Tibial artery (tissue), 4 donors: ENCODE measurements around the gene NTRK2.
"Not testable (repeated sequence)": the region's sequence is repeated elsewhere in the genome, so short reads cannot be mapped to it uniquely, and the experiment has no call there.

ENCODE experiments used
- DNase-seq, 2 donors: peaks; one replicate each; pipeline ENCODE4 v3.0.0-alpha.2; 2019
- H3K27ac ChIP-seq, 2 donors: fragments of 200-600 bp; sonication (generic) in 1 of 2; 1 replicate in 1 of 2; 2 replicates in 1 of 2; pipeline ENCODE4 v1.5.1; 2018 to 2019; ENCODE audit warnings: mild to moderate bottlenecking in 1 of 2
- H3K27me3 ChIP-seq, 2 donors: fragments of 200-600 bp; sonication (generic) in 1 of 2; one replicate each; pipeline versions ENCODE4 v1.5.1 to v1.6.0; 2016 to 2019
- H3K36me3 ChIP-seq, 3 donors: fragments of 200-600 bp; sonication (generic) in 2 of 3; one replicate each; pipeline ENCODE4 v1.5.1; 2016 to 2019; ENCODE audit warnings: mild to moderate bottlenecking in 2 of 3
- H3K4me1 ChIP-seq, 4 donors: fragments of 200-600 bp; sonication (generic) in 2 of 4; 1 replicate in 3 of 4; 2 replicates in 1 of 4; pipeline ENCODE4 v1.5.1; 2016 to 2019
- H3K4me3 ChIP-seq, 2 donors: fragments of 200-600 bp; sonication (generic) in 1 of 2; 1 replicate in 1 of 2; 2 replicates in 1 of 2; pipeline ENCODE4 v1.5.1; 2018 to 2019; ENCODE audit warnings: mild to moderate bottlenecking in 2 of 2
- H3K9me3 ChIP-seq, 3 donors: fragments of 200-600 bp; sonication (generic) in 1 of 3; one replicate each; pipeline ENCODE4 v1.5.1; 2016 to 2019
- CTCF ChIP-seq, 2 experiments: fragments of 200-600 bp in 1 of 2; fragments of 450-650 bp in 1 of 2; IDR thresholded peaks; one replicate each; pipeline ENCODE4 v1.5.1; 2017 to 2019; ENCODE audit warnings: antibody characterized with exemption in 2 of 2, mild to moderate bottlenecking in 1 of 2, moderate library complexity in 1 of 2
- intact Hi-C: fragments of 100-400 bp; cut with DNase I; formaldehyde crosslinking; loops from one replicate; pipeline ENCODE4 v1.15.0; 2023; ENCODE audit warnings: low total_unique reads

The NTRK2 gene

GRCh38 chr9:84894859-84895258 is 225.3 kb downstream of the NTRK2 start:
- no peak overlapping the region for H3K27ac ChIP-seq
- peaks cover 0 to 16% (median 7%) of the 10 kb centered on the region in 4 donors for H3K4me1 ChIP-seq
- H3K27me3 ChIP-seq, result no peaks in the 10 kb centered on the region
- intact Hi-C loops, result no loop called here
- H3K36me3 ChIP-seq, result no peaks in the 10 kb centered on the region
- no peak for DNase-seq
- H3K9me3 ChIP-seq, result no peaks in the 10 kb centered on the region
- H3K4me3 ChIP-seq, result no peak overlapping the region
- TF ChIP-seq CTCF (IDR thresholded peaks at IDR 0.05), result no peak

- no peak for DNase-seq
These were observed 228.0 kb downstream of the NTRK2 start for GRCh38 chr9:84897362-84898094.

GRCh38 chr9:84898188-84898587 is 228.7 kb downstream of the NTRK2 start:
- H3K9me3 ChIP-seq, result no peaks in the 10 kb centered on the region
- no peak for TF ChIP-seq CTCF (IDR thresholded peaks at IDR 0.05)
- intact Hi-C loops, result no loop called here
- H3K36me3 ChIP-seq, result no peaks in the 10 kb centered on the region
- peaks cover 0 to 6% (median 0%) of the 10 kb centered on the region in 4 donors for H3K4me1 ChIP-seq
- H3K27me3 ChIP-seq, result no peaks in the 10 kb centered on the region
- no peak overlapping the region for H3K27ac ChIP-seq
- no peak overlapping the region for H3K4me3 ChIP-seq
- no peak for DNase-seq

More at GRCh38 chr9:84897362-84898094, 228.0 kb downstream of the NTRK2 start:
- Histone ChIP-seq H3K27me3 (no peaks in the 10 kb centered on the region), H3K27ac (no peak overlapping the region), H3K9me3 (no peaks in the 10 kb centered on the region), H3K4me3 (no peak overlapping the region), H3K36me3 (no peaks in the 10 kb centered on the region), H3K4me1 (peaks cover 0 to 6% (median 0%) of the 10 kb centered on the region in 4 donors)
- no peak for TF ChIP-seq CTCF (IDR thresholded peaks at IDR 0.05)
- intact Hi-C loops, result no loop called here

GRCh38 chr9:84898618-84899017 is 229.1 kb downstream of the NTRK2 start:
- DNase-seq, H3K36me3 ChIP-seq, intact Hi-C loops, H3K9me3 ChIP-seq, H3K4me3 ChIP-seq, H3K27me3 ChIP-seq, H3K4me1 ChIP-seq, H3K27ac ChIP-seq: not testable (repeated sequence)

- intact Hi-C loops, result no loop called here
- Histone ChIP-seq H3K4me1 (peaks cover 0 to 6% (median 0%) of the 10 kb centered on the region in 4 donors), H3K27ac (no peak overlapping the region), H3K4me3 (no peak overlapping the region), H3K9me3 (no peaks in the 10 kb centered on the region), H3K27me3 (no peaks in the 10 kb centered on the region), H3K36me3 (no peaks in the 10 kb centered on the region)
- no peak for DNase-seq
- TF ChIP-seq CTCF (IDR thresholded peaks at IDR 0.05), result no peak
These were observed 229.8 kb downstream of the NTRK2 start for GRCh38 chr9:84899326-84899725.

GRCh38 chr9:84900421-84900820 is 230.9 kb downstream of the NTRK2 start:
- no peak overlapping the region for H3K27ac ChIP-seq
- TF ChIP-seq CTCF (IDR thresholded peaks at IDR 0.05), result no peak
- H3K27me3 ChIP-seq, result no peaks in the 10 kb centered on the region
- H3K4me3 ChIP-seq, result no peak overlapping the region
- no peaks in the 10 kb centered on the region for H3K9me3 ChIP-seq
- intact Hi-C loops, result no loop called here
- no peak for DNase-seq
- peaks cover 0 to 6% (median 0%) of the 10 kb centered on the region in 4 donors for H3K4me1 ChIP-seq
- no peaks in the 10 kb centered on the region for H3K36me3 ChIP-seq
